A673 (cell line): ENCODE measurements around the gene ATP10B. TPM values are rescaled to one million over a fixed set of nuclear protein-coding genes. Genes with fewer than 3 reads are reported as not detected.

Experiments
- BruUV-seq: library from RNA; stranded (reverse); fragments of 400-500 nt; replicated peaks from 2 replicates; lab custom pipeline; 2021; lab: Mats Ljungman, UMichigan
- CTCF ChIA-PET: fragments of 300-600 bp; sonication (Branson Sonifier 250); formaldehyde crosslinking; loops from one replicate; lab custom pipeline; 2022; ENCODE audit warnings: antibody characterized with exemption; lab: Charles Lee
- POLR2A ChIA-PET: fragments of 300-600 bp; sonication (Branson Sonifier 250); formaldehyde crosslinking; loops from one replicate; lab custom pipeline; 2022; ENCODE audit warnings: antibody characterized with exemption; ENCODE audit not compliant: low non-redundant PET; lab: Charles Lee
- DNase-seq: peaks from one replicate; pipeline ENCODE4 v3.0.0-alpha.2; 2015; ENCODE audit warnings: low spot score
- H3K27ac ChIP-seq: fragments of 200-600 bp; sonication (generic); 2 replicates; pipeline ENCODE4 v1.5.1; 2016; ENCODE audit warnings: mixed run types, low read depth, mild to moderate bottlenecking, mixed read lengths, antibody characterized with exemption, low read length; ENCODE audit not compliant: poor library complexity, severe bottlenecking
- H3K27me3 ChIP-seq: fragments of 200-600 bp; sonication (generic); replicated peaks from 2 replicates; pipeline ENCODE4 v1.6.1; 2017; ENCODE audit warnings: mixed run types, low read depth, mild to moderate bottlenecking, mixed read lengths, antibody characterized with exemption, low read length; ENCODE audit not compliant: insufficient read depth, poor library complexity
- H3K36me3 ChIP-seq: fragments of 200-600 bp; sonication (generic); 2 replicates; pipeline ENCODE4 v1.6.1; 2016; ENCODE audit warnings: mixed run types, mild to moderate bottlenecking, mixed read lengths, antibody characterized with exemption, low read length; ENCODE audit not compliant: insufficient read depth, poor library complexity, severe bottlenecking
- H3K4me1 ChIP-seq: fragments of 200-600 bp; sonication (generic); 2 replicates; pipeline ENCODE4 v1.6.1; 2017; ENCODE audit warnings: mixed run types, mild to moderate bottlenecking, mixed read lengths, antibody characterized with exemption, low read length; ENCODE audit not compliant: insufficient read depth, poor library complexity, severe bottlenecking
- H3K4me3 ChIP-seq: fragments of 200-600 bp; sonication (generic); 2 replicates; pipeline ENCODE4 v1.5.1; 2016; ENCODE audit warnings: low read depth, mixed run types, mild to moderate bottlenecking, mixed read lengths, low read length; ENCODE audit not compliant: poor library complexity, severe bottlenecking
- H3K9me3 ChIP-seq: fragments of 200-600 bp; sonication (generic); 2 replicates; pipeline ENCODE4 v1.6.1; 2016; ENCODE audit warnings: mixed run types, low read depth, mild to moderate bottlenecking, mixed read lengths, antibody characterized with exemption, low read length; ENCODE audit not compliant: poor library complexity, severe bottlenecking
- EZH2 ChIP-seq: fragments of 200-600 bp; sonication (generic); IDR thresholded peaks from 2 replicates; pipeline ENCODE4 v1.6.1; 2017; ENCODE audit warnings: borderline replicate concordance, low read depth, mild to moderate bottlenecking, mixed read lengths, antibody characterized with exemption, low read length; ENCODE audit not compliant: poor library complexity, severe bottlenecking
- intact Hi-C: fragments of 100-400 bp; cut with micrococcal nuclease; formaldehyde crosslinking; loops from one replicate; pipeline ENCODE4 v1.10.0; 2022; ENCODE audit not compliant: unreplicated experiment
- total RNA-seq: library from RNA; stranded (reverse); gene quantifications from 2 replicates; pipeline ENCODE4 v1.2.3, GENCODE V29; 2021
- TF ChIP-seq, protein P1 (sequence below): fragments of 300-800, 200-600 bp; sonication (generic); conservative IDR thresholded peaks from 2 replicates; pipeline ENCODE4 v1.5.1; 2017; ENCODE audit warnings: low read depth, mild to moderate bottlenecking, antibody characterized with exemption, low read length, moderate library complexity, mixed read lengths

ATP10B gene
- total RNA-seq, 1 experiment from 2014 or later = not detected

DNA sequence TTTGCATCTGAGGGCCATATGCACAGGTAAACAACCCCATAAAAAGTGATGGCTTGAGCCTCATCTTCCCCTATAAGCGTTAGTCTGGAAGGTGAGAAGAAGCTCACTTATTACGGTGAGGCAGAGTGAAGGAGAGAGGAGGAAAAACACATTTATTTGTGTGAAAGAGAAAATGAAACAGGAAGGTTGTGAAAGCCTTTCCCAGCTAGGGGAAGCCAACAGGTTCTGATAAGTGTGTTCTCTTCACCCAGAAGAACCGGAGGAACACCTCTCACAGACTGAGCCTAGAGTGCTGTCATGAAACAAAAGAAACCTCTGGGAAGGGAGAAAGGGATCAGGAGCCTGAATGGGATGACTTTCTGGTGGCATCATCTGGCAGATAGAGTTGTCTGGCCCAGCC is 237.9 kb downstream of the ATP10B start:
- TF ChIP-seq, protein P1, sequence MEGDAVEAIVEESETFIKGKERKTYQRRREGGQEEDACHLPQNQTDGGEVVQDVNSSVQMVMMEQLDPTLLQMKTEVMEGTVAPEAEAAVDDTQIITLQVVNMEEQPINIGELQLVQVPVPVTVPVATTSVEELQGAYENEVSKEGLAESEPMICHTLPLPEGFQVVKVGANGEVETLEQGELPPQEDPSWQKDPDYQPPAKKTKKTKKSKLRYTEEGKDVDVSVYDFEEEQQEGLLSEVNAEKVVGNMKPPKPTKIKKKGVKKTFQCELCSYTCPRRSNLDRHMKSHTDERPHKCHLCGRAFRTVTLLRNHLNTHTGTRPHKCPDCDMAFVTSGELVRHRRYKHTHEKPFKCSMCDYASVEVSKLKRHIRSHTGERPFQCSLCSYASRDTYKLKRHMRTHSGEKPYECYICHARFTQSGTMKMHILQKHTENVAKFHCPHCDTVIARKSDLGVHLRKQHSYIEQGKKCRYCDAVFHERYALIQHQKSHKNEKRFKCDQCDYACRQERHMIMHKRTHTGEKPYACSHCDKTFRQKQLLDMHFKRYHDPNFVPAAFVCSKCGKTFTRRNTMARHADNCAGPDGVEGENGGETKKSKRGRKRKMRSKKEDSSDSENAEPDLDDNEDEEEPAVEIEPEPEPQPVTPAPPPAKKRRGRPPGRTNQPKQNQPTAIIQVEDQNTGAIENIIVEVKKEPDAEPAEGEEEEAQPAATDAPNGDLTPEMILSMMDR = no peak
- TF ChIP-seq EZH2 = no peak
- intact Hi-C loops = no loop called here
- H3K4me1 ChIP-seq = no peaks in the 10 kb centered on the region
- CTCF ChIA-PET = no interaction called here
- no peaks in the 10 kb centered on the region for H3K9me3 ChIP-seq
- no peaks in the 10 kb centered on the region for H3K36me3 ChIP-seq
- no peak for DNase-seq
- POLR2A ChIA-PET = no interaction called here
- no TSS peak for BruUV-seq
- H3K27ac ChIP-seq = no peak overlapping the region
- peaks cover 30% of the 10 kb centered on the region for H3K27me3 ChIP-seq
- H3K4me3 ChIP-seq = no peak overlapping the region

DNA sequence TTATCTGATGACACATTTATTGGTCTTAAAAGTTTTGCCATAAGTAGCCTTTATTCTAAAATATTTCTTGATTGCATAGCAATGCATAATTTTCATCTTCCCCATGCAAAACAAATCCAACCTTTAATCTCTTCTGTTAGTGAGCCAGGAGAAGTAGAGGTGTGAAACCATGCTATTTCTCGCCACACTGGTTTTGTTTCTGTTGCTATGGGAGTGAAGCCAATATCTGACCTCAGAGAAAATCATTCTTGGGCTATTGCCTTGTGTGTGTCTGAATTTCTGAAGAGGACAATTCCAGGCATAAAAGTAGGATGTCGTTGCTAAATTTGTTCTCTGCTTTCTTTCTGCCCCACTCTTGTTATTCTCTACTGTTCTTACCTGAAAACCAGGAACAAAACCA is 246.7 kb downstream of the ATP10B start:
- no peak overlapping the region for H3K27ac ChIP-seq
- intact Hi-C loops = no loop called here
- no peak overlapping the region for H3K4me3 ChIP-seq
- H3K36me3 ChIP-seq = no peaks in the 10 kb centered on the region
- TF ChIP-seq, protein P1 = no peak
- no peak for TF ChIP-seq EZH2
- DNase-seq = no peak
- no peaks in the 10 kb centered on the region for H3K9me3 ChIP-seq
- H3K27me3 ChIP-seq = no peaks in the 10 kb centered on the region
- ChIA-PET CTCF (no interaction called here), POLR2A (no interaction called here)
- no TSS peak for BruUV-seq
- H3K4me1 ChIP-seq = no peaks in the 10 kb centered on the region

DNA sequence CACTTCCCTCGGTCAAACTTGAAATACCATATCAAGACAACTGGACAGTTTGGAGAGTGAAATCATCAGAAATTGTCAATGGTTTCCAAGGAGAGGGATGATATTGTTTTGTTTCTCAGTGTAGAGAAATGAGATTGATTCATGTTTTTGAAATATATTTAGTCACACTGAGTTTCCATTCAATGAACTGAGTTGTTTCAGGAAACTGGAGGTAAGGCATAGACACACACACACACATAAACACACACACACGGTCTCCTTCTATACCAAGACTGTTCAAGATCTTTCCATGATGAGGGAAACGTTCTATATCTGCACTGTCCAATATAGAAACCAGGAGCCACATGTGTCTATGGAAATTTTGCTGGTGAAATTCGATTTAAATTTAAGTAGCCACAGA is 247.5 kb downstream of the ATP10B start:
- ChIA-PET CTCF (no interaction called here), POLR2A (no interaction called here)
- Histone ChIP-seq H3K9me3 (no peaks in the 10 kb centered on the region), H3K27ac (no peak overlapping the region), H3K36me3 (no peaks in the 10 kb centered on the region), H3K4me3 (no peak overlapping the region), H3K4me1 (no peaks in the 10 kb centered on the region), H3K27me3 (no peaks in the 10 kb centered on the region)
- no peak for DNase-seq
- intact Hi-C loops = no loop called here
- TF ChIP-seq, protein P1 = no peak
- TF ChIP-seq EZH2 = no peak
- BruUV-seq = no TSS peak
